PFSK-1 (cell line): Measurements from ENCODE around the gene NOG.

Experiments used
- POLR2AphosphoS5 ChIP-seq: IDR thresholded peaks from 2 replicates; pipeline ENCODE4 v1.6.1; 2012; ENCODE audit warnings: low read depth, mild to moderate bottlenecking, control low read depth, low read length, moderate library complexity
- SIN3A ChIP-seq: IDR thresholded peaks from 2 replicates; pipeline ENCODE4 v1.6.1; 2012; ENCODE audit warnings: mild to moderate bottlenecking, low read length, moderate library complexity, borderline replicate concordance; ENCODE audit not compliant: insufficient read depth
- TAF1 ChIP-seq: IDR thresholded peaks from 2 replicates; pipeline ENCODE4 v1.6.1; 2012; ENCODE audit warnings: low read length, control low read depth, borderline replicate concordance; ENCODE audit not compliant: insufficient read depth
- TF ChIP-seq, protein P1 (sequence below), 2 experiments: IDR thresholded peaks; 2 replicates each; pipeline versions ENCODE4 v1.6.1 to v1.8.0; 2011 to 2012; ENCODE audit warnings: low read depth in 2 of 2, low read length in 2 of 2, control low read depth in 1 of 2, inconsistent platforms in 1 of 2, mild to moderate bottlenecking in 1 of 2, moderate library complexity in 1 of 2; ENCODE audit not compliant: insufficient read depth in 1 of 2

DNA sequence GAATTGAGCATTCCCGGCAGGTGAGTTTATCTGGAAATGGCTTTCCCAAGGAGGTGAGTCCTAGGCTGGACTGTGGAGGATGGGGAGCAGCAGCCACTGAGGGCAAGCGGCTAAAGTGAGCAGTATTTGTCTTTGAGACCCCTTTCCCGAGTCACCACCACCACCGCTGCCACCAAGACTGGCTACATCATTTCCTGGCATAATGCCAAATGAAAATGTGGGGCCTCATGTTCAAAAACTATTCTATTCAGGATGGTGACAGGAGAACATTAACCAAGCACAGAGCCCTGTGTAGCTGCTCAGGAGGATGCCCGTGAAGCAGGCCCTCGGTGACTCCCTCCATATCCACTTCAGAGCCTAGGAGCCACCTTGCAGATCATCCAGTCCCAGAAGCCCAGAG is 46.0 kb downstream of the NOG start:
- TF ChIP-seq SIN3A (no peak), POLR2AphosphoS5 (no peak), TAF1 (no peak)
- TF ChIP-seq, protein P1, sequence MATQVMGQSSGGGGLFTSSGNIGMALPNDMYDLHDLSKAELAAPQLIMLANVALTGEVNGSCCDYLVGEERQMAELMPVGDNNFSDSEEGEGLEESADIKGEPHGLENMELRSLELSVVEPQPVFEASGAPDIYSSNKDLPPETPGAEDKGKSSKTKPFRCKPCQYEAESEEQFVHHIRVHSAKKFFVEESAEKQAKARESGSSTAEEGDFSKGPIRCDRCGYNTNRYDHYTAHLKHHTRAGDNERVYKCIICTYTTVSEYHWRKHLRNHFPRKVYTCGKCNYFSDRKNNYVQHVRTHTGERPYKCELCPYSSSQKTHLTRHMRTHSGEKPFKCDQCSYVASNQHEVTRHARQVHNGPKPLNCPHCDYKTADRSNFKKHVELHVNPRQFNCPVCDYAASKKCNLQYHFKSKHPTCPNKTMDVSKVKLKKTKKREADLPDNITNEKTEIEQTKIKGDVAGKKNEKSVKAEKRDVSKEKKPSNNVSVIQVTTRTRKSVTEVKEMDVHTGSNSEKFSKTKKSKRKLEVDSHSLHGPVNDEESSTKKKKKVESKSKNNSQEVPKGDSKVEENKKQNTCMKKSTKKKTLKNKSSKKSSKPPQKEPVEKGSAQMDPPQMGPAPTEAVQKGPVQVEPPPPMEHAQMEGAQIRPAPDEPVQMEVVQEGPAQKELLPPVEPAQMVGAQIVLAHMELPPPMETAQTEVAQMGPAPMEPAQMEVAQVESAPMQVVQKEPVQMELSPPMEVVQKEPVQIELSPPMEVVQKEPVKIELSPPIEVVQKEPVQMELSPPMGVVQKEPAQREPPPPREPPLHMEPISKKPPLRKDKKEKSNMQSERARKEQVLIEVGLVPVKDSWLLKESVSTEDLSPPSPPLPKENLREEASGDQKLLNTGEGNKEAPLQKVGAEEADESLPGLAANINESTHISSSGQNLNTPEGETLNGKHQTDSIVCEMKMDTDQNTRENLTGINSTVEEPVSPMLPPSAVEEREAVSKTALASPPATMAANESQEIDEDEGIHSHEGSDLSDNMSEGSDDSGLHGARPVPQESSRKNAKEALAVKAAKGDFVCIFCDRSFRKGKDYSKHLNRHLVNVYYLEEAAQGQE (IDR thresholded peaks at IDR 0.05; ENCODE audit: insufficient read depth in 1 of 2, low read depth in 2 of 2, low read length in 2 of 2), result no peak
